SHP77 treated with DMSO at 0.1 percent for 48 hours (cell line): ENCODE results near the gene EPHB2.
"Not testable (repeated sequence)": the region's sequence is repeated elsewhere in the genome, so short reads cannot be mapped to it uniquely, and the experiment has no call there.

Source experiments
- DNase-seq: peaks from one replicate; lab custom pipeline; 2025; lab: John Stamatoyannopoulos, UW

EPHB2 gene

DNA sequence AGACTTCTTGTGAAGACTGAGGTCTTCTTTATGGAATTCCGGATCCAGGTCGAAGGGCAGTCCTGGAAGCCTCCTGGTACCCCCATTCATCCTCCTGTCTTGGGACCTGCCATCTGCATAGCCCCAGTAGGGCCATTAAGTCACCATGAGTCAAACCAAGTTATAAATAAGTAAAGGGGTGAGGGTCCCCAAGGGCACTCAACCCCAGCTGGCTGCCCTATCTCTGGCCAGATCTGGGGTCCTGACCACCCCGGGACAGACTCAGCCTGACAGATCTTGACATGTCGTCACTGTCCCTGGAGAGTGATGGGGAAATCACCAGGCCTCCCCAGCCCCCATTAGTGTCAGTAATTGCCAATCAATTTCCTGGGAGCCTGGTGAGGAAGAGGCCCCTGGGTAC, 108.7 kb downstream of the EPHB2 start:
- DNase-seq, result no peak

GRCh38 chr1:22821027-22821426, 110.4 kb downstream of the EPHB2 start:
- DNase-seq, result no peak

GRCh38 chr1:22822371-22822770, 111.7 kb downstream of the EPHB2 start:
- no peak for DNase-seq

GRCh38 chr1:22824466-22824865, 113.8 kb downstream of the EPHB2 start:
- no peak for DNase-seq

DNA sequence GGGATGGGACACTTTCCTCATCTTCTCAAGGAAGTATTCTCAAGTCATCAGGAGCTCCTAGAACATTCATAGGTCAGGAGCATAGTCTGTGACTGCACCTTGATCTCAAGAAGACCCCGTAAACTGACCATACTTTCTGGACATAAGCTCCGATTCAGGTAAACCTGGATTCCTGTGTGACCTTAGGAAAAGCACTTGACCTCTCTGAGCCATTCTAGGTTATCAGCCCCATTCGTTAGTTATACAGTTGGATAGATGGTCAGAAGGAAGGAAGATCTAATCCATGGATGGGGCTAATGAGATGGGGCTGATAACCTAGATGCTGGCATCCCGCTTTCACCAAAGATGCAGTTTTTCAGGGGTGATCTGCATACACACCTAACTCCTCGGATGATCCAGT, 114.3 kb downstream of the EPHB2 start:
- no peak for DNase-seq

GRCh38 chr1:22825486-22826189, 115.0 kb downstream of the EPHB2 start:
- DNase-seq, result no peak

DNA sequence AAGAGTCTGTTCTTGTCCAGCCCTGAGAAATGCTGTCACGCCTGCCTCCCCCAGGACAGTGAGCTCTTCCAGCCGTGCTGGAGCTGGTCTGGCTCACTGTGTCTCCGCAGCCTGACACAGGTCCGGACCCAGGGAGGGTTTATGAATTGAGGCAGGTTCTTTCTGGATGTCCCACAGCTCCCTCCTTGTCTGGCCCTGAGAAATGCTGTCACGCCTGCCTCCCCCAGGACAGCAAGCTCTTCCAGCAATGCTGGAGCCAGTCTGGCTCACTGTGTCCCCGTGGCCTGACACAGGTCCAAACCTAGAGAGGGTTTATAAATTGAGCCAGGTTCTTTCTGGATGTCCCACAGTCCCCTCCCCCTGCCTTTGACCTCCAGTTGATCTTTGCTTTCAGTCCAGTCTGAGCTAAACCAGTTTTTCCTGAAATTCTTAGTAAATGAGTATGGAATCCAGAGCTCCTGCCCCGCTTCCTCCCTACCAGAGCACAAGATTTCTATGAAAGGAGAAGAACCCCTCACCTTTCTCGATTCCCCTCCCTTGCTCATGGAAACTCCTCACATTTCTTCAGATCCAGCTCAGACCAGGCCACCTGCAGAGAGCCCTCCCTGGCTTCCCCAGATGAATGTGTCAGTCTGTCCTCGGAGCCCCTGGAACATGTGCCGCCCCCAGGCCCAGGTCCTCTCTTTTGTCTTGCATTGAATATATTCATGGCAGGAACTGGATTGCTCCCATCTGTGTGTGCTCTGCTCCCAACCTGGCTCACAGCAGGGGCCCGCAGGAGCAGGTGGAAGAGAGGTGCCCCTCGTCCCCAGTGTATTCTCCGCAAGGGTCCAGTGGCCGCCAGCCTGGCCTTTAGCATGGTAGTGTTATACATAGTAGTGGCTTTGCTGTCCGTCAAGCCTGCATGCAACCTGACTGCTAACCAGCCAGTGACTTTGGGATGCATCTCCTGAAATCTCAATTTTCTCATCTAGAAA, 116.3 kb downstream of the EPHB2 start:
- DNase-seq, result no peak

DNA sequence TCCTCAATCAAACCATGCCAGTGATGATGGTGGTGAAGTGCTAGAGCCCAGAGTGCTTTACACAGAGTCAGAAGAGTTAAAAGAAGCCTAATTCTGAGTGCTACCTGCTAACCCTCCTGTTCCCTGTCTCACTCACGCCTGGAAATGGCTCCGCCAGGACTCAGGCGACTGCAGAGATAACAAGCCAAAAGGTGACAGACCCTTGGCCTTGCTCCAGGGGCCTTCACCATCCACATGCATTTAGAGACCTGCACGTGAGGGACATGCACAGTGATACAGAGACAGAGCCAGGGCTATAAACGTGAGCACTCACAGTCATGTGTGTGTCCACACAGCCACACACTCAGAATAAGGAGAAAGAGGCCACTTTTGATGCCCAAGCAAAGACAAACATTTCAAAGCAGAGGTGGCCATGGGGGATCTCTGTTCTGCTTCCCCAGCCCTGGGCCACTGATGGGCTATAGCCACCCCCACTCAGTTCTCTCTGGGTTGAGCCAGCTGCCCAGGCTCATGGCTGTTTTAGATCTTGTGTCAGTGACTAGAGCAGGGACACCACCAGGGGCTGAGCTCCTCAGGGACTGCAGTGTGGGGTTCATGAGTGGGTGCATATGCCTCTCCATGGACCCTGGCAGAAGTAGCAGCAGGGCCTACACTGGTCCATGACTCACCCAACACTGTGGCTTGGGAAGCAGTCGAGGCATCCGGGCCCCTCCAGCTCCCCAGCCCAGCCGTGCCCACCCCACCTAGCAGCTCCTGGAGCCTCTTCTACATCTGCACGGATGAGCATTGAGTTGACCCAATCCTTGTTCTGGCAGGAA, 117.2 kb downstream of the EPHB2 start:
- DNase-seq, result no peak

DNA sequence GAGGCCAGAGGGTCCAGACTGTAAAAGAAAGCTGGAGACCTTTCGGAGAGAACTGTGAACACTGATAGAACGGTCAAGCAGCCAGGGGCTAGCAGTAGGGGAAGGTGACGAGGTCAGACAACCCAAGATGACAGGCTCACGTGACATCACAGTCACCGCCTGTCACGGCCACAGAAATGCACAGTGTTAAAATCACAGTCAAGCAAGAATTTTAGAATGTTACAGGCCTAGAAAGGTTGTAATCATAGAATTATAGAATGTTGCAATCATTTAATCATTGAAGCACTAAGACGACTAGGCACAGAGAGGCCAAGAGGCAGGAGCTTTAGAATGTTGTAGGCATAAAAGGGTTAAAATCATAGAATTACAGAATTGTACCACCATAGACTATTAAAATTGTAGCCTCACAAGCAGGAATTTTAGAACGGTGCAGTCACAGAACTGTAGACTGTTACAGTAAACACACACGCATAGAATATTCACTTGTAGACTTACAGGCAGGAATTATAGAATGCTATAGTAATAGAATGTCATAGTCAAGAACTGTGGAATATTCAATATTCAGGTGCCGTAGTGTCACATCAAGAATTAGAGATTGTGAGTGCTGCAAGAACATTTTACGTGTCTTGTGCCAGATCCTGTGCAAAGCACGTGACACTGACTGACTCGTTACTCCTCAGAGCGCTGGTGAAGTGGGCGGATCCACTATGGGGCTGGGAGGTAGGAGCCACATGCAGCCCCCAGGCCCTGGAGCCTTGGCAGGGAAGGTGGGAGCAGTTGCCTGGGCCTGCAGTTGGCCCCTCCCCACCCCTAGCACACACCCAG, 118.1 kb downstream of the EPHB2 start:
- DNase-seq, result no peak

DNA sequence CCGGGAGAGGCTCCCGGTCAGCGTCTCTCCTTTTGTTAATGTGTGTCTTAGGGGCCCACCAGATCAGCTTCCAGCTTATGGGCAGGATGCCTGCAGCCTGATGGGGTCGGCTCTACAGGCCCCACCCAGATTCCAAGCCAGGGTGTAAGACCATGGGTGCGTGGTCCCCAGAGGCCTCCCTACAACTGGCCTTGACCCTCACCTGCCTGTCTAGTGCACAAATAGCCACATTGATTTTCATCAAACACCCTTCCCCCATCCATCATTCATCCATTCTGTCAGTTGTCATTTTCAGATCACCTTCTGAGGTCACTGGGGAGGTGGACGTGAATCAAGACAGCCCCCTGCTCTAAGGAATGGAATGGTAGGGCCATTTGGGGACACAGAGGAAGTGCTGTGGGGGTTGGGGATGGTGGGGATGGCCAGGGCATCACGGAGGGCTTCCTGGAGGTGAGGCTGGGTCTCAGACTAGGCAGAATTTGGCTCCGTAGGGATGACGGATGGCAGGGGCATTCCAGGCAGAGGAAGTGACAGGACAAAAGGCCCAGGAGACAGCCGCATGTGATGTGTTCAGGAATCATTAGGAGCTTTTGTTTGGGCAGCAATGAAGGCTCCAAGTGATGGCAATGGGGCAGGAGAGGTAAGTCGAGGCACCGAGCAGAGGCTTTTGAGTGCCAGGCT, 118.8 kb downstream of the EPHB2 start:
- no peak for DNase-seq

DNA sequence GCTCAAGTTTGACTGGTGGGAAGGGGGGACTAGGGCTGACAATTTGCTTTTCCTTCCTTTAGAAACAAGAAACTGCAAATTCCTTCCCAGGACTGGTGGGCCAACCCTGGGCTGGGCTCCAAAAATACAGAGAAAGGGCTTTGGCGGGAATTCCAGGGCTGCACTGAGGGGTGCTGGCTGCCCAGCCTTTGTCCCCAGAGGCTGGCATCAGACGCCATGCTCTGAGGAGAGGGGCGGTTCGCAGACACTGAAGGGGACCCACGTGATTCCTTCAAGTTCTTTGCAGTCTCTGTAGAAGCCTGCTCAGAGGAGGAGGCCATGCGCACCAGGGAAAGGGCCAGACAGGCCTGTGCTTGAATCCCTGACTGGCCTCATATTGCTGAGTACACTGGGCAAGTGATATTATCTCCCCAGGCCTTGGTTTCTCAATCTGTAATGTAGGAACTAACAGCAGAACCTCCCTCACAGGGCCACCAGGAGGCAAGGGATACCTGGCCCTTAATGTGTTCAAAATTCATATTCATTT, 119.5 kb downstream of the EPHB2 start:
- DNase-seq, result no peak

GRCh38 chr1:22830757-22831340, 120.2 kb downstream of the EPHB2 start:
- no peak for DNase-seq

- DNase-seq, result no peak
Measured at GRCh38 chr1:22831729-22832413, 121.2 kb downstream of the EPHB2 start.

GRCh38 chr1:22832414-22832786, 121.8 kb downstream of the EPHB2 start:
- DNase-seq, result no peak

- no peak for DNase-seq
Measured at GRCh38 chr1:22833699-22834098, 123.1 kb downstream of the EPHB2 start.

GRCh38 chr1:22834420-22834819, 123.8 kb downstream of the EPHB2 start:
- not testable (repeated sequence) for DNase-seq

DNA sequence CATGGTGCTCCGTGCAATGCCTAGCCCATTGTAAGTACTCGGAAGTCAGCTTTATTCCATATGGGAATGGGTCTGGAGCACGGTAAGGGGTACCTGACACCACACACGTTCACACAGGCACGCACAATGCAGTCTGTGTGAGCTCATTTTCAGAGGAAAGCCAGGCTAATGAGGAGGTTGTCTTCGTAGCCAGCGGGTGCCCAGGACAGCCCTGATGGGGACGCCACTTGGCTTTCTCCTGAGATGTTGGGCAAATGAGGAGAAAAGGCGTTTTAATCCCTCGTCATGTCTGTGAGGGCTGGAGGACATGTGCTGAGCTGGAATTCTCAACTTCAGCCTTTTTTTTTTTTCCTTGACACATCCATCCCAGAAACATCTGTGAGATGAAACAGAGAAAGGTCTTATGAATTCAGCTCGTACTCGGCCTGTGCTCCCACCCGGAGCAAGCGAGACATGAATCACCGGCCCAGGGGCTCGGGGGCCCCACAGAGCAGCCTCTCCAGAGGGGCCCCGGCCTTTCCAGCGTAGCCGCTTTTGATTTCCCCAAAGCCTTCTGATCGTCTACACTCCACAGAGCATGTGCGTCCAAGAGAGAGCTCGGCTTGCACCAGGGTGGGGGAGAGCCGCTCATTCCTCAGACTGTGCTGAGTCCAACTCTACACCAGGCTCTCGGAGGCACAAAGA, 125.1 kb downstream of the EPHB2 start:
- DNase-seq, result no peak

GRCh38 chr1:22836850-22837249, 126.2 kb downstream of the EPHB2 start:
- no peak for DNase-seq

DNA sequence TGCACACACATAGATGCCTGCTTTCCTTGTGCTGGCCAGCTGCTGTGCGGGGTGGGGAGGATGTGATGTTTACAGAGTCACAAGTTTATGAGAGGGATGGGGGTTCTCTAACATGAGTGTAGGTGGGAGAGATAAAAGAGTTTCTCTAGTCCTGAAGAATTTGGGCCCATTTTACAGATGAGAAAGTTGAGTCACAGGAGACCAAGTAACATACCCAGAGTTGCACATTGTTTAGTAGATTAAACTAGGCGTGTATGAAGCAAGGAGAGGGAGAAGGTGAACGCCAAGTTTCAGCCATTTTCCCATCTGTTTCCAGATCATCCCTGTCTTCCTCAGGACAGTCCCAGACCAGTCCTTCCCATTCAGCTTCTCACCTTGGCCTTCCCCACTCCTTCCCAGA, 126.7 kb downstream of the EPHB2 start:
- DNase-seq, result no peak
